ENCODE measurements around the gene ZDHHC13. TPM values are rescaled to one million over a fixed set of nuclear protein-coding genes. Genes with fewer than 3 reads are reported as not detected.

The ZDHHC13 gene
- total RNA-seq, 1 experiment from 2014 or later = 20.9 TPM

- TF ChIP-seq ZNF532 (CRISPR knock-in tag; IDR thresholded peaks at IDR 0.05; ENCODE audit: borderline replicate concordance) = no peak
Observed at GRCh38 chr11:19116971-19117759, at the start of gene ZDHHC13 (continued).

GRCh38 chr11:19071255-19071654 is 45.7 kb upstream of the ZDHHC13 start:
- H3K27ac Mint-ChIP-seq = no peak overlapping the region
- H3K4me1 Mint-ChIP-seq = peaks cover 22% of the 10 kb centered on the region
- no peaks in the 10 kb centered on the region for H3K36me3 Mint-ChIP-seq
- DNase-seq (ENCODE audit: low spot score) = peak; percentile 80
- H3K9me3 Mint-ChIP-seq = peaks cover 8% of the 10 kb centered on the region
- peak; percentile 66 for ATAC-seq
- POLR2A ChIA-PET = interaction anchor here (0.6 kb wide), 1 partner anchor 553 kb away, joined by 5 read pairs; no protein-coding TSS in a partner anchor
- CTCF ChIA-PET = interaction anchor here (0.6 to 2.1 kb wide), 37 partner anchors 8 to 616 kb away, joined by 3 to 17 read pairs (median 3); partner anchors contain the start of genes E2F8, MRGPRX2 and ZDHHC13
- TF ChIP-seq FOXP4 (CRISPR knock-in tag; IDR thresholded peaks at IDR 0.05) (no peak), RORB (CRISPR knock-in tag; IDR thresholded peaks at IDR 0.05) (no peak), ZNF138 (CRISPR knock-in tag; conservative IDR thresholded peaks at IDR 0.05) (no peak), HMGXB4 (CRISPR knock-in tag; IDR thresholded peaks at IDR 0.05) (no peak), TEAD4 (CRISPR knock-in tag; IDR thresholded peaks at IDR 0.05) (no peak), TP53 (CRISPR knock-in tag; IDR thresholded peaks at IDR 0.05) (no peak), ZNF121 (CRISPR knock-in tag; IDR thresholded peaks at IDR 0.05) (no peak), NFE2L1 (CRISPR knock-in tag; IDR thresholded peaks at IDR 0.05) (peak; percentile 31; the same call in 1 of the 2 replicates), ZNF423 (CRISPR knock-in tag; IDR thresholded peaks at IDR 0.05) (no peak), ZNF219 (CRISPR knock-in tag; IDR thresholded peaks at IDR 0.05; ENCODE audit: borderline replicate concordance) (no peak), ZNF396 (CRISPR knock-in tag; IDR thresholded peaks at IDR 0.05; ENCODE audit: borderline replicate concordance) (no peak), ATF2 (CRISPR knock-in tag; IDR thresholded peaks at IDR 0.05; ENCODE audit: borderline replicate concordance, low read depth) (no peak)
- TF ChIP-seq, protein P1, sequence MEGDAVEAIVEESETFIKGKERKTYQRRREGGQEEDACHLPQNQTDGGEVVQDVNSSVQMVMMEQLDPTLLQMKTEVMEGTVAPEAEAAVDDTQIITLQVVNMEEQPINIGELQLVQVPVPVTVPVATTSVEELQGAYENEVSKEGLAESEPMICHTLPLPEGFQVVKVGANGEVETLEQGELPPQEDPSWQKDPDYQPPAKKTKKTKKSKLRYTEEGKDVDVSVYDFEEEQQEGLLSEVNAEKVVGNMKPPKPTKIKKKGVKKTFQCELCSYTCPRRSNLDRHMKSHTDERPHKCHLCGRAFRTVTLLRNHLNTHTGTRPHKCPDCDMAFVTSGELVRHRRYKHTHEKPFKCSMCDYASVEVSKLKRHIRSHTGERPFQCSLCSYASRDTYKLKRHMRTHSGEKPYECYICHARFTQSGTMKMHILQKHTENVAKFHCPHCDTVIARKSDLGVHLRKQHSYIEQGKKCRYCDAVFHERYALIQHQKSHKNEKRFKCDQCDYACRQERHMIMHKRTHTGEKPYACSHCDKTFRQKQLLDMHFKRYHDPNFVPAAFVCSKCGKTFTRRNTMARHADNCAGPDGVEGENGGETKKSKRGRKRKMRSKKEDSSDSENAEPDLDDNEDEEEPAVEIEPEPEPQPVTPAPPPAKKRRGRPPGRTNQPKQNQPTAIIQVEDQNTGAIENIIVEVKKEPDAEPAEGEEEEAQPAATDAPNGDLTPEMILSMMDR (IDR thresholded peaks at IDR 0.05) = peak; percentile 83
- TF ChIP-seq, protein P2, sequence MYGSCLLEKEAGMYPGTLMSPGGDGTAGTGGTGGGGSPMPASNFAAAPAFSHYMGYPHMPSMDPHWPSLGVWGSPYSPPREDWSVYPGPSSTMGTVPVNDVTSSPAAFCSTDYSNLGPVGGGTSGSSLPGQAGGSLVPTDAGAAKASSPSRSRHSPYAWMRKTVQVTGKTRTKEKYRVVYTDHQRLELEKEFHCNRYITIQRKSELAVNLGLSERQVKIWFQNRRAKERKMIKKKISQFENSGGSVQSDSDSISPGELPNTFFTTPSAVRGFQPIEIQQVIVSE (CRISPR knock-in tag; IDR thresholded peaks at IDR 0.05; ENCODE audit: borderline replicate concordance) = no peak
- H3K27me3 Mint-ChIP-seq (ENCODE audit: low read depth) = peaks cover 5% of the 10 kb centered on the region
- H3K4me3 Mint-ChIP-seq = no peak overlapping the region

Data from WTC11 (cell line).